ENCODE results near the gene CISD3. TPM values are rescaled to one million over a fixed set of nuclear protein-coding genes. Genes with fewer than 3 reads are reported as not detected.

Gene CISD3
- total and polyA plus RNA-seq, 2 of the 8 experiments (the other 6 are each of a cell fraction or from before 2014, with no cell fraction given), result 9.4 to 11.1 TPM

GRCh38 chr17:38752308-38753070 is 22.3 kb downstream of the CISD3 start, which contains the start of gene PSMB3:
TSS of gene PSMB3 (plus strand) at chr17:38752741. CDS start at chr17:38752827, 86 bp downstream.
- ChIA-PET POLR2A (ENCODE audit: partially characterized antibody) (interaction anchor here (0.6 to 3.6 kb wide), 17 partner anchors 9 to 699 kb away, joined by 3 to 22 read pairs (median 4); partner anchors contain the start of genes LASP1, MED1, MLLT6 and RPL19), CTCF (ENCODE audit: partially characterized antibody) (interaction anchor here (0.6 to 2.5 kb wide), 7 partner anchors 9 to 117 kb away, joined by 3 to 10 read pairs (median 4); no protein-coding TSS in a partner anchor)
- Histone ChIP-seq H3K36me3 (ENCODE audit: control insufficient read depth in 2 of 4, insufficient read depth in 4 of 4, low read length in 3 of 4) (peaks cover 5 to 17% (median 12%) of the 10 kb centered on the region in 4 experiments; a peak in 7 of 8 replicates), H3K4me1 (replicated peaks in 1 of 4; ENCODE audit: control insufficient read depth in 3 of 4, insufficient read depth in 4 of 4, low read length in 3 of 4) (peaks cover 0 to 5% (median 3%) of the 10 kb centered on the region in 4 experiments; a peak in 4 of 7 replicates), H3K56ac (replicated peaks; ENCODE audit: insufficient read length, low read depth, low read length) (peak within 1 kb of the TSS; percentile 85), H3K14ac (ENCODE audit: insufficient read length) (no peak within 1 kb of the TSS), H2AK5ac (ENCODE audit: low read depth, low read length) (peak within 1 kb of the TSS; percentile 18; the same call in 1 of the 2 replicates), H3K27ac (ENCODE audit: low read depth, low read length) (peak within 1 kb of the TSS; percentile 67; the same call in 1 of the 2 replicates), H3K9ac (replicated peaks in 1 of 4; ENCODE audit: extremely low read depth in 1 of 4, low read depth in 3 of 4, low read length in 3 of 4) (peak within 1 kb of the TSS; percentile 70 to 88 (median 84)), H3K23ac (ENCODE audit: insufficient read length) (no peak within 1 kb of the TSS), H2AFZ (ENCODE audit: low read length) (peak within 1 kb of the TSS; percentile 68; the same call in 1 of the 2 replicates), H2BK120ac (replicated peaks; ENCODE audit: low read depth, low read length) (peak within 1 kb of the TSS; percentile 7), H4K20me1 (replicated peaks in 1 of 2; ENCODE audit: control insufficient read depth in 1 of 2, insufficient read depth in 2 of 2, low read length in 2 of 2) (peaks cover 0 to 5% of the 10 kb centered on the region in 2 experiments), H2BK5ac (ENCODE audit: low read depth, low read length) (peak within 1 kb of the TSS; percentile 96), H3K79me2 (ENCODE audit: control insufficient read depth in 1 of 2, insufficient read depth in 2 of 2, low read length in 2 of 2) (peaks cover 0 to 16% of the 10 kb centered on the region in 2 experiments; a peak in 3 of 4 replicates), H3K9me3 (ENCODE audit: insufficient read depth in 2 of 2, low read depth in 1 of 2, low read length in 1 of 2) (no peaks in the 10 kb centered on the region), H3K4me3 (ENCODE audit: extremely low read depth in 1 of 4, insufficient read depth in 2 of 4, low read depth in 3 of 4, low read length in 4 of 4) (peak within 1 kb of the TSS; percentile 86 to 99 (median 90)), H3K23me2 (ENCODE audit: low read depth, low read length) (peaks cover 34% of the 10 kb centered on the region), H3K4me2 (ENCODE audit: insufficient read depth in 1 of 2, low read depth in 2 of 2, low read length in 2 of 2) (peak within 1 kb of the TSS; percentile 89 to 96), H3K79me1 (ENCODE audit: low read depth, low read length) (peaks cover 2% of the 10 kb centered on the region; the same call in 1 of the 2 replicates), H3K18ac (ENCODE audit: extremely low read depth, low read length) (peak within 1 kb of the TSS; percentile 81), H2BK12ac (ENCODE audit: low read depth, low read length) (peak within 1 kb of the TSS; percentile 70; the same call in 1 of the 2 replicates), H4K5ac (ENCODE audit: insufficient read length, low read depth, low read length) (peak within 1 kb of the TSS; percentile 87), H2BK20ac (ENCODE audit: low read length) (no peak within 1 kb of the TSS; the same call in 1 of the 2 replicates), H4K91ac (replicated peaks; ENCODE audit: insufficient read length, low read length) (peak within 1 kb of the TSS; percentile 49), H3K4ac (replicated peaks; ENCODE audit: insufficient read length, low read depth, low read length) (peak within 1 kb of the TSS; percentile 82), H3K27me3 (replicated peaks in 1 of 4; ENCODE audit: control insufficient read depth in 3 of 4, extremely low read depth in 1 of 4, insufficient read depth in 3 of 4, low read length in 3 of 4) (peaks cover 0 to 11% (median 5%) of the 10 kb centered on the region in 4 experiments; a peak in 5 of 7 replicates), H2BK15ac (ENCODE audit: low read length) (peak within 1 kb of the TSS; percentile 40; the same call in 1 of the 2 replicates), H4K8ac (ENCODE audit: extremely low read depth, insufficient read depth, low read length) (peak within 1 kb of the TSS; percentile 62)
- DNase-seq (ENCODE audit: low read depth in 1 of 2, low spot score in 2 of 2) (peak; percentile 88 to 96), FAIRE-seq (no peak)
- 1% methylated on average over 43 of the region's 44 CpGs; no CpG with 5 or more reads in 1 of the 2 experiments for WGBS, 2 experiments (ENCODE audit: extremely low coverage in 1 of 2, insufficient coverage in 1 of 2, insufficient read length in 1 of 2, insufficient replicate concordance in 2 of 2, low coverage in 1 of 2, low lambda C conversion rate in 2 of 2, missing lambda C conversion rate in 1 of 2)
- TF ChIP-seq USF2 (IDR thresholded peaks at IDR 0.05; ENCODE audit: low read length), result peak; percentile 59
- TF ChIP-seq NRF1 (IDR thresholded peaks at IDR 0.05; ENCODE audit: low read depth, low read length), result peak; percentile 41; the same call in 1 of the 2 replicates
- no peak for TF ChIP-seq YY1 (IDR thresholded peaks at IDR 0.05; ENCODE audit: low read depth, low read length)
- TF ChIP-seq RBBP5 (IDR thresholded peaks at IDR 0.05; ENCODE audit: borderline replicate concordance, low read depth, low read length), result peak; percentile 35; the same call in 1 of the 2 replicates
- TF ChIP-seq SAP30 (IDR thresholded peaks at IDR 0.05; ENCODE audit: insufficient read depth, insufficient replicate concordance, low read length), result no peak
- TF ChIP-seq HDAC6 (IDR thresholded peaks at IDR 0.05; ENCODE audit: low read depth, low read length), result no peak
- no peak for TF ChIP-seq TCF12 (IDR thresholded peaks at IDR 0.05; ENCODE audit: low read depth, low read length)

All from H1 (cell line).